Stimulated activated CD8-positive, alpha-beta memory T cell treated with anti-CD3 and anti-CD28 coated beads, Interleukin-12 subunit alpha, Interleukin-12 subunit beta, amount 100 ng/mL, for 4 hours (primary cell): ENCODE results near the gene NFIX.

Experiments
- DNase-seq: peaks from one replicate; pipeline ENCODE4 v3.0.0-alpha.2; 2020; ENCODE audit warnings: low read depth

The NFIX gene

DNA sequence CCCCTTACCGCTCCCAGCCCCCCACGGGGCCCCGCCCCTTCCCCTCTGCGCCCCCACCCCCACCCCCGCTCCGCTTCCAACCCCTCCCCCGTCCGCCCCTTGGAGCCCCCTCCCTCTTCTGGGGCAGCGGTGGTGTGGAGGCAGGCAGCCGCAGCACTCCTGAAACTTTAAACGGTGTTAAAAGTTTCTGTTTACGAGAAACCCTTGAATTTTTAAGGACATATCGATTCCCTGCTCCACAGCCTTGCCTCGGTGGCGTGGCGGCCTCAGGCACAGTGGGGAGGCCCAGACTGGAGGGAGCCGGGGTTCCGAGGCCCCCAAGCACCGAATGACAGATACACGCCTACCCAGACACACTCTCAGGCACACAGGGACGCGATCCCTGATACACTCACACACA lies 4.8 kb upstream of the NFIX start:
- no peak for DNase-seq

DNA sequence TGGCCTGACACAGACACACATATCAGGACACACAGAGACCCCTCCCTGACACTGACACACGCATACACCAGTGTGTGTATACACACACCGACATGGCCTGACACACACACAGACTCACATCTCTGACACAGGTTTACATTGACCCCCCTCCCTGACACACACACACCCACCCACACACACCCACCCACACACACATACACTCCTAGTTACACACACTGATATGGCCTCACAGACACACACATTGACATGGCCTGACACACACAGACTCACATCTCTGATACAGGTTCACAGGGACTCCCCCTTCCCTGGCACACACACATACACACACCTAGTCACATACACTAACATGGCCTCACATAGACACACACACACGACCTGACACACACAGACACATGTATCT lies 4.4 kb upstream of the NFIX start:
- no peak for DNase-seq

DNA sequence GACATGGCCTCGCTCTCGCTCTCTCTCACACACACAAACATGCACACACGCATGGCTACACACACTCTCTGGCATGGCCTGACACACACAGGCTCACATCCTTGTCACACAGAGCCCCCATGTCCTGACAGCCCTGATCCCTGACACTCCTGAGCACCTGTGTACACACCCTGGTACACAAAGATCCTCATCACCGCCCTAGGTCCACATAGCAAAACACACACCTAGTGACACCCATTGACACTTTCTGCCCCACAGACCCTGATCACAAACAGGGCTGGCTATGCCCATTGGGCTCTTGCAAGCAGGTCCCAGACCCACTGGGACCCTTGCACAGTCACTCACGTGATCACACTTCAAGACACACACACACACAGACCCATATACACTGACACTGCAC lies 4.0 kb upstream of the NFIX start:
- DNase-seq, result no peak

GRCh38 chr19:12992729-12993128 lies 2.5 kb upstream of the NFIX start:
- no peak for DNase-seq

- no peak for DNase-seq
Observed at GRCh38 chr19:12993562-12993961, 1.7 kb upstream of the NFIX start.

GRCh38 chr19:12995596-12996405 lies 526 bp downstream of the NFIX start:
- no peak for DNase-seq

GRCh38 chr19:12996406-12997094 lies 1.3 kb downstream of the NFIX start:
- no peak for DNase-seq

GRCh38 chr19:12997179-12997966 lies 2.1 kb downstream of the NFIX start:
- no peak for DNase-seq

DNA sequence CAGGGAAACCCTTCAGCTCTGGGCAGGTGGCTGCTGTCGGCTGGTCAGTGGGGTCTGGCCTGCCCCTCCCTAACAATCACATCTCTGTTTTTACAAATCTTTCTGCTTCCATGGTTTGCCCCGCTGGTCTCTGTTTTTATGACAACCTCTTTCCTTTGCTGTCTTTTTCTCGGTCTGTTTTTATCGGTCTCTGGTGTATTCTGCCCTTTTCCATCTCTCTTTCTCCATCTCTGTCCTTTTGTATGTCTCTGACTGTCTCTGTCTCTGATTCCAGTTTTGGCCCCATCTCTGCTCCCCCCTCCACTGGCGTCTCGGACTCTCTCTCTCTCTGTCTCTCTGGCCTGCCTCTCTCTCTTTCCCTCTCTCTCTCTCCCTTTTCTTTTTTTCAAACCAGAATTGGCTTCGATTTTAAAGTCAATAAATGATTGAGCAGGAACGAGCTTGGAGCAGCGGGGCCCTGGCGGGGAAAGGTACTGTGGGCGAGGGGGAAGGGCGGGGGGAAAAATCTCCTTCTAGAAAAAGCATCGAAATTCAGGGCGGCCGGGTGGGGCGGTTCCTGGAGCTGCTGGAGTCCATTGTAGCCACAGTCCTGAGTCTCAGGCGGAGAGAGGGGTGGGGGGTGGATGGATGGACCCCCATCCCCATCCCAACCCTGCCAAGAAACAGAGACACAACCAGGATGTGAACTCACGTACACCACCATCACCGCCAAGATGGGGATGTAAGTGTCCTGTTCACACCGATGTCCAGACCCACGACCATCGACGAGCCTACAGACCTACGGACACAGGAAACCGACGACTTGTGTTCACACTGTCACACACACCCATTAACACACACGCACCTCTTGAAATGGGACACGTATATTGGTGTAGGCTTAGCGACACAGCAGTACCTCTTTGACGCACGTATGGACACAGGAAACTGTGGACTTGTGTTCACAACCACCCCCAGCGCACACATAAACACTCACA lies 3.0 kb downstream of the NFIX start:
- no peak for DNase-seq

DNA sequence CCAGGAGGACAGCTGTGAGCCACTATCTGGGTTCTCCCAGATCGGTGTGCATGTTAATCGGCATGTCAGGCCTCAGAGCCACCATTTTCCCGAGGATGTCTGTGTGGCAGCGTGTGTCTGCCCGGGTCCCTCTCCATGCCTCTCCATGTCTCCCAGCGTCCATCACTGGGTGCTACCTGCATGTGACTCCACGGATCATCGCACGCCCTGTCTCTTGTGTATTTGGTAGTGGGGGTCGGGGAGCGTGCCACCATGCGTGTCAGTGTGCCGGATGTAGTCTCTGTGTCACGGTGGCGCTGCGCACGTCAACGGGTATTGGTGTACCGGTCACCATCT lies 5.9 kb downstream of the NFIX start:
- no peak for DNase-seq

DNA sequence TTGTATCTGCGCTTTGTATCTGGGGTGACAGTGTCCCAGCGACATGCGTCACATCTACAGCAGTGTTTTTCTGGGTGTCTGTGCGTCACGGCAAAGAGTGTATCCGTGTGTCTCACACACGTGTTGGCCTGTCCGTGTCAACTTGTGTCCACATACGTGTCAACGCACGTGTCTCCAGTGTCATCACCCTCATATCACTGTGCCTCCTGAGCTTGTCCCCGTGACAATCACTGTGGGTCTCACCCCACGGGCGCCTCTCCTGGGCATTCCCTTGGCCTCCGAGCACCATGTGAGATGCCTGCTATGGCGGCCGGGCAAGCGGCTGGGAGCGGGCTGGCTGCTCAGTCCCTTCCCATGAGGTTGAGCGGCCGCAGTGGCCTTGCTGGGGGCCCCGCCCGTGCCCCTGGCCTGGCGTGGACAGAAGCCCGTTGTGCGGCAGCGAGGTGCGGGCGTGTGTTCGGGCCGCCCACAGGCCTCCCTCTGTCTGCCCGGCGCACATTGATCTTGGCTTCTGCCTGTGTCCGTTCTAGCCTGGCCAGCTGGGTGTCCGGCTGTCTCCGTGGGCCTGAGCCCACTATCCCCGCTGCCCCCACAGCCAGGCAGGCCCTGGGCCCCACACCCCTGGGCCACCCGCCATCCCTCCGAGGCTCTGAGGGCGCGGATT lies 6.4 kb downstream of the NFIX start:
- no peak for DNase-seq

DNA sequence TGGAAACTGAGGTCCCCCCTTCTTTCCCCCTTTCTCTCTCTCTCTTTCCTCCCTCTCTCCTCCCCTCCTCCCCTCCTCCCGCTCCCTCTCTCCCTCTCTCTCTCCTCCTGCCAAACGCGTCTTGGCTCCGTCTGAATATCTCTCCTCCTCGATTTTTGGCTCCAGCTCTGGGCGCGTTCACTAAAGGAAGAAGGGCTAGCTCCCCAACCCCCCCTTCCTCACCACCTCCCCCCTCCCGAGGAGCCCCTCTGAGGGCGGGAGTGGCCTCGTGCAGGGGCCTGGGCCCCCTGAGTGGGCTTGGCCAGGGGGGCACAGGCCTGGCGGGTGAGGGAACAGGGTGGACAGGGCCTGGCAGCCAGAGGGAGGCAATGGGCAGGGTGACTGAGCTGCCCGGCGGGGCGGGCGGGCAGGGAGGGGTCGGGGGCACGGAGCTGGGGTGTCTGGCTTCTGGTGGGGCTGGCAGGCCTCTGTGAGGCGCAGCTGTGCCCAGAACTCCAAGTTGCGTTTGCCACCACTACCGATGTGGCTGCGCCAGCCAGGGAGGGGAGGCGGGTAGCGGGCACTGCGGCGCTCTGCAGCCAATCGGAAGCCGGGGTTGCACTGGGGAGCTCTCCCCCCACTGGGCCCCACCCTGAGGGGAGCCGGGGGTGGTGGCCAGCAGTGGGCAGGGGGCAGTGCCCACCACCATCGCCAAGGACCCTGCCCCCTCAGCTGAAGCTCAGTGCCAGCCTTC lies 7.1 kb downstream of the NFIX start:
- DNase-seq, result no peak

DNA sequence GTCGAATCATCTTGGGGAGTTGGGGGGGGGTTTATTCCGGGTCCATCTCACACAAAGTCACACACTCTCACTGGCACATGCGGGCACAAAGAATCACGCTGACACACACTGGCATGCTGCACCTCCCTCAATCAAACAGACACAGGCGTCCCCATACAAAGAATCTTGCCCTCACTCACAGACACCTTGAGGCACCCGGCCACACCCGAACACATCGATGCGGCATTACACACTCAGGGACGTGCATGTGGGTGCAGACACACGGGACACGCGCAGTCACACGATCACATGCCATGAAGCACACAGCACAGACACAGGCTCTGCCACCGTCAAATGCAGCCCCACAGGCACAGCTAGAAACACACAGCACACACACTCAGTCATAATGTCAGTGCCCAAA lies 7.8 kb downstream of the NFIX start:
- no peak for DNase-seq

DNA sequence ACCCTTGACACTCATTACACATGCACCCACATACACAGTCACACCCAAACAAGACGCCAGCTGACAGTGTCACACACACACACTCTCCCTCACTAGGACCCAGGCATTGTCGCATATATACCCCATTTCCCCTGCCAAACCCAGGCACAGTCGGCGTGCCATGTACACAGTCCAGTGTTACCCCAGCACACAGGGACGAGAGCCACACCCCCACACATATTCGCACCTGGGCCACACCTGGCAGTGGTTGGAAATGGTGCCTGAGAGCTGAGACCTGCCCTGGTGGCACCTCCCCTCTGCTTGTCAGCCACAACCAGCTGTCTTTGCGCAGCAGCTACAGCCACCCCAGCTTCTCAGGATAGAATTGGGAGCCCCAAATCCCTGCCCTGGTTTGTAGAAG lies 9.0 kb downstream of the NFIX start:
- no peak for DNase-seq

DNA sequence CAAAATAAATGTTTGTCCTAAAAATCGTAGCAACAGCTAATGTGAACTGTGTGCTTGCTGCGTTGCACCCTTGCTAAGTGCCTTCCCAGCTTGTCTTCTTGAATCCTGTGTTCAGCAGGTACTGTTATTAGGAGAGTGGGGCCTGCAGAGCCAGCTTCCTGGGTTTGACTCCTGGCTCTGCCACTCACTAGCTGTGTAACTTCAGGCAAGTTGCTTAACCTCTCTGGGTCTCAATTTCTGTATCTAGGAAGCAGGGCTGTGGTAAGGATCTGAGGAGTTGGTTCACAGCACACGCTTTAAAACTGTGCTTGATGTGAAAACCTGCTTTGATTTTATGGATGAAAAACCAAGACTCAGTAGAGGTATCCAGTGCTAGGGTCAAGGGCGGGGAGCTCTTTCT lies 10.0 kb downstream of the NFIX start:
- no peak for DNase-seq

DNA sequence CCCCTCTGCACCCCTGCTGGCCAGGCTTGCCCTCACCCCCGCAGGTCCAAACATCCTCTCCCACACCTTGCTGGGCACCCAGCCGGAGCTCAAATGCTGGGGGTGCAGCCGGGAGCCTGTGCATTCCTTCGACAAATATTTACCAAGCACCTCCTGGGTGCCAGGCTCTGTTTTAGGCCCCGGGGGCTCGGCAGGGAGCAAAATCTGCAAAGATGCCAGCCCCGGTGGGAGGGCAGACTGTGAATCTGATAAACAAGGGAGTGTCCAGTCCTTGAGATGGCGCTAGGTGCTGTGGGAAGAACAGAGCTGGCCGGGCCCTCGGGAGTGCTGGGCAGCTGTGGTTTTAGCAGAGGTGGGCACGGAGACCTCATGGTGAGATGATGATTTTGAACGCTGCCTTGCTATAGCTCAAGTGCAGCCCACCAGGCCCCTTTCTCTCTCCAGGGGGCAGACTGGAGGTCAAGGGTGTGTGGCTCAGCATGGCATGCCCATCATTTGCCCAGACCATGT lies 10.6 kb downstream of the NFIX start:
- DNase-seq, result no peak

DNA sequence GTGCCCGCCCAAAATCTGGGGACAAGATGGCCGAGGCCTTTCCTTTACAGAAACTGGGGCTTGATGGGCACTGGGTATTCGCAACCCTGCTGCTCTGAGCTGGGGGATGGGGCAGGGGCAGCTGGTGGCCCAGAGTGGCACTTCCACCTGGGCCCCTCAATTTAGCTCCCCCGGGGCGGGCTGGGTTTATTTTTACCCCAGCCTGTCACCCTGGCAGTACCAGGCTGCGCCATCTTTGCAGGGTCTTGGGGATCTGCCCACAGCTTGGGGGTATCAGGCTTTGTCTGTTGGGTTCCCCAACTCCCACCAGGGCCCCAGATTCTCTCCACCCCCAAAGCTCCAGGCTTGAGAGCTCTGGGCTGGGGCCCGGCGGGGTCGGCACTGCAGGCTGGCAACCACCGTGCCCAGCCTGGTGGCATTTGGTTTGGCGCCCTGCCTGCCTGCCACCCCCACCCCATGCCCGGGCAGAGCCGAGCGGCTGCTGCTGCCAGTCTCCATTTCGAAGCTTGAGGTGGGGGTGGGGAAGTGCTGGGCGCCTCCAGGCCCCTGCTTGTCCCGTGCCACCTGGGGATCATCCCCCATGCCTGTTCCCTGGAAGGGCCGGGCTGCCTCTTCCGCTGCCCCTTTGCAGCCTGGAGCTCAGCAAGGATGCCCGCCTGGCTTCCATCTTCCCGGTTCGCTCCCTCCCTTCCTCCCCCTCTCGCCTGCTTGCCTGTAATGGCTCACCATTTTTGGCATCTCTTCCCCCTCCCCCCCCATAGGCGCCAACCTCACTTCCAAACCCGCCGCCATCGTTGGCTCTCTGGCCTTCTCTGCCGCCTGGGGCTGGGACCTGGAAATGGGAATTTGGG lies 11.4 kb downstream of the NFIX start:
- DNase-seq, result no peak

DNA sequence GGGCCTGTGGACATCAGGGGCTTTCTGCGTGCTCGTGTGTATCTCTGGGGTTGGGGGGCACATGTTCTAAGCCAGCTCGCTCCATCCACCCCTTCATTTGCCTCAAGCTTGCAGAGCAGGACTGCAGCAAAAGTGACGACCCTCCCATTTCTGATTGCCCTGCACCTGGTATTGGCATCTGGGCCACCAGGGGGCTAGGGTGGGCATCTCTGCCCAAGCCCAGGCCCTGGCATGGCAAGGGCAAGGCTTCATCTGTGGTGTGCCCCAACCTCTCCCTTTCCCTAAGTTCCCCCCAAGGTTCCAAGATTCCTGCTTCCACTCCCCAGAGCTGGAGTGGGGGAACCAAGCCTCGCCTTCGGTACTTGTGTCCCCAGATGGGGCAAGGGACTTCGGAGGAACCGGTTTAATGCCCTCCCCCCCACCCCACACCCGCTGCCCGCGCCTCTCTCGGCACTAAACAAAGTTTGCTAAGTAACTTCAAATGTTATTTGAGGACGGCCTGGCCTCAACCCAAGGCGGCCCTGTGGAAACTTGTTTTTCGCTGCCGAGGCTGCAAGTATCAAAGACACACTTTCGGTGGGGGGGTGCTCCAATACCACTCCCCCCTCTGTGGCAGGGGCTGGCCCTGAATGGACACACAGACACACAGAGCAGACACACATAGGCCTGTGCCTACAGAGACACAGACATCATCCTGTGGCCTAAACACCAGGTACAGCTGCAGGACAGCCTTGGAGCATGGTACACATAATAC lies 12.2 kb downstream of the NFIX start:
- DNase-seq, result no peak
